Stimulated activated CD4-positive, alpha-beta T cell treated with anti-CD3 and anti-CD28 coated beads, Interleukin-1b, Interleukin-23, amount 100 ng/mL, for 24 hours (primary cell): ENCODE data around the gene FAT3.

Experiments used
- DNase-seq, 4 experiments: peaks; one replicate each; pipeline ENCODE4 v3.0.0-alpha.2; 2020; ENCODE audit warnings: low read depth in 4 of 4, low spot score in 1 of 4

Gene FAT3

DNA sequence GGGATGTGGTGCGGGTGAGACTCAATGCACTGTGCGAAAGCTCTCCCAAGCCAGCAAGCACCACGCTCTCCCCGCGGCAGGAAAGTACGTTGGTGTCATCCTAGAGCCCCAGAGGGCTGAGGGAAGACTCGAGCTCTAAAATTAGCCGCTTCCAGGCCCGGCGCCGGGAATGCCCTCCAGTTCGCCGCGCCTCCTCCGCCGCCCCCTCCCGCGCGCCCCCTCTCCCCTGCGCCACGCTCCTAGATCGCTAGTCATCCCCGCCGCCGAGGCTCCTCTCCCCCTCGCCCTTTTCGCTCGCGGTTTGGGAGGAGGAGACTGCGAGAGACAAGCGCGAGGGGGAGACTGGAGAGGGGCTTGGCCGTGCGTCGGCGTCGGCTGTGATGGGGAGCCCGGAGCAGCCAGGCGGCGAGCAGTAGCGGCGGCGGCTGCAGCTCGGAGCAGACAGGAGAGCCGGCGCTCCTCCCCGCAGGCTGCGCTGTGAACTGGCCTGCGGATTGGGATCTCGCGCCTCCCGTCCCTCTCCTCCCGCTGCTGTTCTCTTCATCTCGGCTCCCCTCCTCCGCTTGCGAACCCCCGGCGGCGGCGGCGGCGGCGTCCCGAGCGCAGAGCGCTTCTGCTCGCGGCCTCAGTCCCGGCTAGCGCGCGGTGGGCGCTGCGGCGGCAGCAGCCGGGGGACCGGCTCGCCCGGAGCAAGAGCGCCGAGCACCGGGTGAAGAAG lies at the start of gene FAT3:
Gene FAT3 (plus strand): TSS at position 412 of the 718 bp plus-strand sequence. CDS start 127,295 bp downstream, outside the sequence.
- no peak for DNase-seq

DNA sequence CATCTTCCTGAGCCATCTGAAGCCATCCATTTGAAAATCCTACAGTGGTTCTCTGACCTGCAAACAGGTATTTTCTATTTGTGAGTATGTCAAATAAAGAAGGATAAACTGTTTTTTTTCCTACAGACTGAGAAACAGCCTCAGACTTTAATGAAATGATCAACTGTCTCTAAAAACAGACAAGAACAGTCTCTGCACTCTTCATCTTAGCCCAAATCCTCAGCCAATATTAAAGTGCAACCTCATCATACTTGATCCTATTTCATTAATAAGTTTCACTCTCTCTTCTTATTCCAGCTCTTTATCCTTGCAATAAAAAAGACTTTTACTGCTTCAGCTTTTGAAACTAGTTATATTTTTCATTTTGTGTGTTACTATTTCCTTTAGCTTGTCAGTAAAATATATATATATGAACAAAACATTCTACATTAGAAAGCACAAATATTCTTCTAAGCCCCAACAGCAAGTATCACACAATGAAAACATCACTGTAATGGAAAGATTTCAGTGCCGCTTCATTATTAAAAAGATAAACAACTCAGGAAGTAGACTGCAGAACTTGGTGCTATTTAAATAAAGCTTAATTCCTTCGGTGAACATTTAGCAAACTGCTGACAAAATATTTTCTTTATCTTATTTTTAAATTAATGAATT lies 45.5 kb upstream of the FAT3 start:
- no peak for DNase-seq

DNA sequence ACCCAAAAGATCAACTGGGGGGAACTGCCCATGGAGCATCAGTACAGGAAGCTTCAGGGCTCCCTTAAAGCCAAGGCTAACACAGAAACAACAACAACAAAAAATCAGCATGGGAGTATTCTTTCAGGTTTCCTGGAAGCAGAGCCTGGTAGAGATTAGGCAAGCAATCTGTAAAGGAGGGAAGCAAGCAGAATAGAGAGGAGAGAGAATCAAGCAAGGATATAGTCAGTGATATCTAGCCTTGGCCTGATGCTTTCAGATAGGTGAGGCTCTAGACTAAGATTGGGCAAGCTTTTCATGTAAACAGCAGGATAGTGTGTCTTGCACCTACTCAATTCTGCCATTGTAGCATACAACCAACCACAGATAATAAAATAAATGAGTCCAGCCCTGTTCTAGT lies 44.4 kb upstream of the FAT3 start:
- DNase-seq, result no peak

GRCh38 chr11:92180664-92181251 lies 43.9 kb upstream of the FAT3 start:
- DNase-seq, result no peak

DNA sequence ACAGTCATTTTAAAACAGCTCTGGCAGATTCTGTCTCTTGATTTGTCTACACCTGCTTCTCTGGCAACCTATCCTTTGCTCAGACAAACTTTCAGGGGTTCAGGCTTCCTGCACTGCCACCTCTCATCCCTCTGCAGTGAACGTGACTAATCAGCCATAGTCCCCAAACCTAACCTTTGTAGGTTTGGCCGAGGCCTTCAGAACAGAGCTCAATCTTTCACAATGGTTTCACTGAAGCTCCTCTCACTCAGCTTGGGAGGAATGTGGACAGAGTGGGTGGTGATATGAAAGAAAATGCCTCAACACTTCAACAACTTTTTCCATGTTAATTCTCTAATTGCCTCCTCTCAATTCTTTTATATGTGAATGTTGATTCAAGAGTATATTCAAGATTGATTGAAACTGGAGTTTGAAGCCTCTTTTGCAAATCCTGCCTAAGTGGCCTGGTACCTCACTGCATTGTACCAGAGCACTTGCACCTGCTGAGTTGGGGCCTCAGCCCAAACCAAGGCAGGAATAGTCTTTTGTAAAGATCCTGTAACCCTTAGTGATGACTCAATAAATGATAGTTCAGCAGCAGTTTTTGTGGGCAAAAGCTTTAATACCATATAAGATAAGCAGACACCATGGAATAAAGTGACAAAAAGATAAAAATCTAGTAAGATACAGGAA lies 33.9 kb upstream of the FAT3 start:
- no peak for DNase-seq

DNA sequence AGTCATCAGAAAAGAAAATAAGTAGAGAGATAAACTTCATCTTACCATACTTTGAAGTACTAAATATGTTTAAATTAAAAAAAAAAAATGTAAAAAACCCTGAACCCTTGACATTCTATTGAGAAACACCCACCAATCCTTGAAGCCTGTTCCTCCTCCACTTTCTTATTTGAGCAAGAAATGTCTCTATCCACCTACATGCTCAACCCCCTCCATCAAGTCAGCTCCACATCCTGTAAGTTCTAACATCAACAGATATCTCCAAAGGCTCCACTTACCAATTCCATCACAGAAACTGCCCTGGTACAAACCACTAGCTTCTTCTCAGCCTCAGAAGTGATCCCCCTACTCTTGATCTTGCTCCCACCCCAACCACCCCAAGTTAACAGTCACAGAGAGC lies 32.5 kb upstream of the FAT3 start:
- DNase-seq, result no peak

- DNase-seq, result no peak
These were observed 26.4 kb upstream of the FAT3 start for GRCh38 chr11:92198268-92198667.

DNA sequence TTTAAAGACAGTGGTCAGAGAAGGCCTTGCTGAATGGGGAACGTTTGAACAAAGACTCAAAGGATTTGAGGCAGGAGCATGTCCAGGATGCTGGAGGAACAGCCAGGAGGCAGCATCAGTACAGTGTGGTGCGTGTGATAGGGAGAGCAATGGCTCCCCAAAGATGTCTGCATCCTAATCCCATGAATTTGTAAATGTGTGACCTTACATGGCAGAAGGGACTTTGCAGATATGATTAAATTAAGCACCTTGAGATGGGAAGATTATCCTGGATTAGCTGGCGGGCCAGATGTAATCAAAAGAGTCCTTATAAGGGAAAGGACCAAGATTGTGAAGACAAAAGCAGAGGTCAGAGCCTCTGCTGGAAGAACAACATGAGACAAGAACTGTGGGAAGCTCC lies 24.6 kb upstream of the FAT3 start:
- DNase-seq, result no peak

DNA sequence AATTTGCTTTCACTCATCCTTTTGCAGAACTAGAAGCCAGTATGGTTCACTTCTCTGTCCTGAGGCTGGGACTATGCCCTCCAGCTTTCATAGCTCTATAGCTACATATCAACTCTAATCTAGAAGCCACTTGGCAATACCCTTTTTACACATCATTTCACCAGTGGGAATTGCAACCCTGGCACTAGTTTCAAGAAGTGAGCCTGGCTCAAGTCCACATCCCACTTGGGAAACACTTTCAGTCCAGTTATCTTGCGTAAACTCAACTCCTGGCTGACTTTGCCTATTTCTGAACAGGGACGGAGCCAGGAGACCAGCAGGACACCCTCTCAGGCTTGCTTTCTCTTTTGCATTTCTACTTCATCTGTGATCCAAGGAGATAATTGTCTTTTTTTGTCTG lies 19.9 kb upstream of the FAT3 start:
- DNase-seq, result no peak

GRCh38 chr11:92206441-92206840 lies 18.2 kb upstream of the FAT3 start:
- DNase-seq, result no peak

- no peak for DNase-seq
These were observed 12.9 kb upstream of the FAT3 start for GRCh38 chr11:92211576-92212167.

DNA sequence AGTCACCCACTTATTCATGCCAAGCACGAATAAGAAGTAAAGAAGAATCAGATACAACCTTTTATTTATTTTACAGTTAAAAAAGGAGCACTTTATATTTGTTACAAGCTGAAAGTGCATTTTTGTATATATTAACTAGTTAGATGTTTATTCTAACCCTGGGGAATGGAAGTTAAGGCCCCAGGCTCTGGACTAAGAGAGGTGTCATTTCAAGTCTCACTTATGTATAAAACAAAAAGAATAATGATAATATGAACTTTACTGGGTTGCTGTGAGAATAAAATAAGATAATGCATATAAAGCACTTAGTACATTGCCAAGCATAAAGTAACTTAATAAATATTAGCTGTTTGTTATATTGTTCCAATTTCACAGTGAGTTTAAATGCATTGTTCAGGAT lies 12.1 kb upstream of the FAT3 start:
- DNase-seq, result no peak

GRCh38 chr11:92216789-92217188 lies 7.8 kb upstream of the FAT3 start:
- DNase-seq, result no peak

DNA sequence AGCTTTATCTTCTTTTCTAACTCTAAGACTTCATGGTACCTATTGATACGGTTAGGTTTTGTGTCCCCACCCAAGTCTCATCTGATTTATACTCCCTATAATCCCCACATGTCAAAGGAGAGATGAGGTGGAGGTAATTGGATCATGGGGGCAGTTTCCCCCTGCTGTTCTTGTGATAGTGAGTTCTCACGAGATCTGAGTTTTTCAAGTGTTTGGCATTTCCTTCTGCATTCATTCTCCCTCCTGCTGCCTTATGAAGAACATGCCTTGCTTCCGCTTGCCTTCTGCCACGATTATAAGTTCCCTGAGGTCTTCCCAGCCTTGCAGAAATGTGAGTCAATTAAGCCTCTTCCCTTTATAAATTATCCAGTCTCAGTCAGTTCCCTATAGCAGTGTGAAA lies 5.1 kb upstream of the FAT3 start:
- DNase-seq, result no peak

DNA sequence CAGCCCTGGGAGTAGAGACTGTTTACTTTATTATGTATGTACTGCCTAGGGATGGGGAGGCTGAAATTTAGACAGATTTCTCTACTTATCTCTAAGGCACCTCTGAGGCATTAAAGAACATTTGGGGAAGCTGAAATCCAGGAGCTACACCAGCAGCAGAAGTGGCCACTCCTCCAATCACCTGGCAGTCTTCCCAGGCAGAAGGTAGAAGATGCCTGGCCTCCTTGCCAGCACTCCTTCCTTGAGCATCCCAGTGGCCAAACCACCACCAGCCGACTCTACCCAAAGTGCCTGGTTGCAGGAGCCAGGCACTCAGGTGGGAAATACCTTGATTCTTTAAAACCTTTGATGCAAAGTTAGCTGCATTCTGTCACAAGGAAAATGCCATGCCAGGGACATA lies 1.9 kb upstream of the FAT3 start:
- no peak for DNase-seq

DNA sequence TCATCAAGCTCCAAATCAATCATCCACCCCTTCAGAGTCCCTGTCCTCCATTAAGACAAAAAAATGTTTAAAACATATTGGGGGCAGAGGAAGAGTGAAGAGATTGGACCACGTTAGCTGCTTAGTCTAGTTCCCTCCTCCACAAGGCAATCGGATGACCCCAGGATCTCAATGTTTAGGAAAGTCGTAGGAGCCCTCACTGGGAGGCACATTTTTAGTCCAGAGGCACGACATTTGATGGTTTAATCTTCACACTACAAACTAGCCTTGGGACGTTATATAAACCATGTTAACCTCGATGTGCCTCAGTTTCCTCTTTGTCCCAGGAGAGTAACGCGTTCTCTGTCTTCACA lies 588 bp upstream of the FAT3 start:
- DNase-seq, result no peak

- no peak for DNase-seq
These were observed 528 bp downstream of the FAT3 start for GRCh38 chr11:92225125-92225567.

GRCh38 chr11:92225568-92226330 lies 1.1 kb downstream of the FAT3 start:
- no peak for DNase-seq

DNA sequence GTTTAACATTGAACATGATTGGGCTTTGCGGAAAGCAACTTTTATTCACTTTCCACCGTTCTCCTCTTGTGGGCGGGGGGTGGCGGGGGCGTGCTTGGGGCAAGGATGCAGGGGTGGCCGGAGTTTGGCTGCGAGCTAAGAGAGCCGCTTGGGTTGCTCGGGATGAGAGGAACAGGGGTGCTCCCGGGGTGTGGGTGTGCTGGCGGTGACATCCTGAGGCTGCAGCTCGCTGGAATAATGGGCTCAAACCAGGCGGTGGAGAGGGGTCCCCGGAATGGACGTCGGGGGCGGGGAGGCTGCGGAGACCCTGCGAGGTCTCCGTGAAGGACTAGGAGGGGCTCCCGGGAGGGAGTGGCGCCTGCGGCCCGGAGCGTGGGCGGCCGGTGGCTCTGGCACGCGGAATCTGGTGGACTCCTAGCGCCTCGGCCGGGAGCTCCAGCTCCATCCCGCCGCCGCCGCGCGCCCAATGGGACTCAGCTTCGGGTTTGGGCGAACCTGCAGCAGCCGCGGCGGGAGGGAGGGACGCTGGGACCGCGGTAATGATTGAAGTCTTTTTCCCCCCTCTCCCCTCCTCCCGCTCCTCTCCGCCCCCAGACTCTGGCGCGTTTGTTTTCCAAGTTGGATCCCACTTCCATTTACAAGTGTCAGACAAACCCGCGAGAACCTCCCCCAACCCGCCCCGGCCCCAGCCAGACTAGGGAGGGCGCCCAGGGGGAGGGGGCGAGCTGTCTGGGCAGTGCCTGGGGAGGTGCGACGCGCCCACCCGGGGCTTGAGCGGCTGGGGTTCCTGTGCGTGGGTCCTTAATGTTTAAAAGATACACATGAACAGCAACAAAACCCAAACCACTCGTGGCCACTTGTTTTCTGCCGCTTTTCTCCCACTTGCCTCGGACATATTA lies 2.0 kb downstream of the FAT3 start:
- DNase-seq, result no peak

GRCh38 chr11:92227230-92227814 lies 2.7 kb downstream of the FAT3 start:
- DNase-seq, result no peak
